Measurements from ENCODE around the gene CDKAL1. TPM values are rescaled to one million over a fixed set of nuclear protein-coding genes. Genes with fewer than 3 reads are reported as not detected.

CDKAL1 gene
- total and polyA plus RNA-seq, 8 donors, result 13.6 to 20.7 (median 17.5) TPM

- no peak overlapping the region for H3K4me3 ChIP-seq
- no peak for ATAC-seq
- intact Hi-C loops (cut with DNase I), result no loop called here
- H3K4me1 ChIP-seq, result peaks cover 2 to 4% of the 10 kb centered on the region in 2 donors
- DNase-seq, result no peak
- no peaks in the 10 kb centered on the region for H3K36me3 ChIP-seq
- no peak for TF ChIP-seq CTCF (IDR thresholded peaks at IDR 0.05)
- H3K9me3 ChIP-seq, result peaks cover 0 to 26% of the 10 kb centered on the region in 2 donors
- H3K27me3 ChIP-seq, result no peaks in the 10 kb centered on the region
- no peak overlapping the region for H3K27ac ChIP-seq
These were observed 347.8 kb downstream of the CDKAL1 start for GRCh38 chr6:20882014-20882413.

DNA sequence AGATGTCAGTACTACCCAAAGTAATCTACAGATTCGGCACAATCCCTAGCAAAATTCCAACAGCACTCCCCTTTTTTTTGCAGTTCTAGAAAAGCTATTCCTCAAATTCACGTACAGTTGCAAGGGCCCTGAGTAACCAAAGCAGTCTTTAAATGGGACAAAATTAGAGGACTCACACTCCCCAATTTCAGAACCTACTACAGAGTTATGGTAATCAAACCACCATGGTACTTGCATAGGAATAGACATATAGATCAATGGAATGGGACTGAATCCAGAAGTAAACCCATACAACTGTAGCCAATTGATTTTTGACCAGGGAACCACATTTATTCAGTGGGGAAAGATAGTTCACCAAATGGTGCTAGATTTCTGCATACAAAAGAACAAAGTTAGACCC, 350.8 kb downstream of the CDKAL1 start:
- ATAC-seq (no peak), DNase-seq (no peak)
- Histone ChIP-seq H3K4me1 (no peaks in the 10 kb centered on the region), H3K9me3 (peaks cover 0 to 35% of the 10 kb centered on the region in 2 donors), H3K27me3 (no peaks in the 10 kb centered on the region), H3K4me3 (no peak overlapping the region), H3K36me3 (no peaks in the 10 kb centered on the region), H3K27ac (no peak overlapping the region)
- TF ChIP-seq CTCF (IDR thresholded peaks at IDR 0.05), result no peak
- intact Hi-C loops (cut with DNase I), result no loop called here

DNA sequence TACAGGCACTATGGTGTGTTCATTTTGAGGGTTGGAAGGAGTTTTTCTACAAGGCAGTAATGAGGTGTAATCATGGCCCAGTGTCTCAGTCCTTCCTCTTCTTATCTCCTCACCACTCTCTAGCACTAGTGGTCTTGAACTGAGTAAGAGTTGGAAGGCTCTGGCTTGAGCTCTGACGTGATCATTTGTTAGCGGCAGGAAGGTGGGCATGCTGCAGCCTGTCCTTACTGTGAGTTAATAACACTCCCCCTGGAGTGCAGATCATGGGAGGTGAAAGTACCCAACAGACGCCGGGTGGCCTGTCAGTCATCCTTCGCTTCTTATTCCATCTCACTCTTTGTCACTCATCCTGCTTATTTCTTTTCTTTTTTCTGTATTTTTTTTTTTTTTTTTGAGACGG, 356.9 kb downstream of the CDKAL1 start:
- no peak for ATAC-seq
- intact Hi-C loops (cut with DNase I), result no loop called here
- Histone ChIP-seq H3K9me3 (peaks cover 0 to 11% of the 10 kb centered on the region in 2 donors), H3K27ac (no peak overlapping the region), H3K36me3 (no peaks in the 10 kb centered on the region), H3K4me1 (no peaks in the 10 kb centered on the region), H3K4me3 (no peak overlapping the region), H3K27me3 (no peaks in the 10 kb centered on the region)
- DNase-seq, result no peak
- TF ChIP-seq CTCF (IDR thresholded peaks at IDR 0.05), result no peak

GRCh38 chr6:20892365-20892764, 358.1 kb downstream of the CDKAL1 start:
- Histone ChIP-seq H3K27me3 (no peaks in the 10 kb centered on the region), H3K36me3 (no peaks in the 10 kb centered on the region), H3K27ac (no peak overlapping the region), H3K4me3 (no peak overlapping the region), H3K9me3 (peaks cover 0 to 6% of the 10 kb centered on the region in 2 donors), H3K4me1 (no peaks in the 10 kb centered on the region)
- DNase-seq, result no peak
- intact Hi-C loops (cut with DNase I), result no loop called here
- no peak for ATAC-seq
- TF ChIP-seq CTCF (IDR thresholded peaks at IDR 0.05), result no peak

DNA sequence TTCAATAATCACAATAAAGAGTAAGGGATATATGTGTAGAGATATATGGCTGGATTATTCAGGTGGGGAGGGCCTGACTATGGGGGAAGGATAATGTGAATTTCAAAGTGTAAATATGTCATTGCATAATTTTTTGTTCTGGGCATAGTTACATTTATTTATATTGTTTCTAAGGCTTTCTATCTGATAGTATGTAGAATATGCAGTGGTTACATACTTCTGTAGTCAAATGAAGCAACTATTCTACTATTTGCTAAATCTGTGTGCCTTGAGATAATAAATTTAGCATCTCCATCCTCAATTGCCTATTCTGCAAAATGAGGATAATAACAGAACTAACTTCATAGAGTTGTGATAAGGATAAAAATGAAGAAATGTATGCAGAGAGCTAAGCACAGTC, 359.2 kb downstream of the CDKAL1 start:
- Histone ChIP-seq H3K27me3 (no peaks in the 10 kb centered on the region), H3K36me3 (no peaks in the 10 kb centered on the region), H3K4me3 (no peak overlapping the region), H3K4me1 (no peaks in the 10 kb centered on the region), H3K9me3 (no peaks in the 10 kb centered on the region), H3K27ac (no peak overlapping the region)
- DNase-seq, result no peak
- TF ChIP-seq CTCF (IDR thresholded peaks at IDR 0.05), result no peak
- ATAC-seq, result no peak
- intact Hi-C loops (cut with DNase I), result no loop called here
